GM11168 (cell line): ENCODE results near the gene FNDC1.
"Not testable (repeated sequence)": the region's sequence is repeated elsewhere in the genome, so short reads cannot be mapped to it uniquely, and the experiment has no call there.

Source experiments
- in situ Hi-C: fragments of 300-500 bp; cut with MboI; formaldehyde crosslinking; loops from one replicate; pipeline ENCODE4 v1.12.0; 2022; ENCODE audit warnings: low sequenced_read_pairs; ENCODE audit not compliant: unreplicated experiment

FNDC1 gene

GRCh38 chr6:159169193-159169555 lies at the start of gene FNDC1:
Gene FNDC1 (plus strand): TSS chr6:159169400. CDS start chr6:159169597, 197 bp downstream.
- in situ Hi-C loops, result no loop called here

- in situ Hi-C loops, result no loop called here
Measured at GRCh38 chr6:159119791-159120190, 49.4 kb upstream of the FNDC1 start.

GRCh38 chr6:159121486-159121885 lies 47.7 kb upstream of the FNDC1 start:
- in situ Hi-C loops, result no loop called here

- in situ Hi-C loops, result no loop called here
Measured at GRCh38 chr6:159122453-159122852, 46.7 kb upstream of the FNDC1 start.

GRCh38 chr6:159123831-159124230 lies 45.4 kb upstream of the FNDC1 start:
- in situ Hi-C loops, result not testable (repeated sequence)

- in situ Hi-C loops, result no loop called here
Measured at GRCh38 chr6:159125014-159125609, 44.1 kb upstream of the FNDC1 start.

GRCh38 chr6:159125951-159126352 lies 43.2 kb upstream of the FNDC1 start:
- in situ Hi-C loops, result no loop called here

- in situ Hi-C loops, result no loop called here
Measured at GRCh38 chr6:159126590-159126989, 42.6 kb upstream of the FNDC1 start.

- in situ Hi-C loops, result no loop called here
Measured at GRCh38 chr6:159127701-159128100, 41.5 kb upstream of the FNDC1 start.

GRCh38 chr6:159128978-159129377 lies 40.2 kb upstream of the FNDC1 start:
- in situ Hi-C loops, result no loop called here

- in situ Hi-C loops, result loop anchor here (10.0 kb wide), 1 partner anchor 126 kb away; the partner anchor contains the start of gene RSPH3
Measured at GRCh38 chr6:159130846-159131245, 38.4 kb upstream of the FNDC1 start.

GRCh38 chr6:159131709-159132108 lies 37.5 kb upstream of the FNDC1 start:
- in situ Hi-C loops, result loop anchor here (10.0 kb wide), 1 partner anchor 127 kb away; the partner anchor contains the start of gene RSPH3

- in situ Hi-C loops, result loop anchor here (10.0 kb wide), 1 partner anchor 128 kb away; the partner anchor contains the start of gene RSPH3
Measured at GRCh38 chr6:159132664-159133063, 36.5 kb upstream of the FNDC1 start.

- in situ Hi-C loops, result loop anchor here (10.0 kb wide), 1 partner anchor 130 kb away; the partner anchor contains the start of gene RSPH3
Measured at GRCh38 chr6:159134701-159135364, 34.4 kb upstream of the FNDC1 start.

GRCh38 chr6:159137676-159138075 lies 31.5 kb upstream of the FNDC1 start:
- in situ Hi-C loops, result loop anchor here (10.0 kb wide), 1 partner anchor 133 kb away; the partner anchor contains the start of gene RSPH3

- in situ Hi-C loops, result no loop called here
Measured at GRCh38 chr6:159142531-159142930, 26.7 kb upstream of the FNDC1 start.

- in situ Hi-C loops, result no loop called here
Measured at GRCh38 chr6:159148641-159149040, 20.6 kb upstream of the FNDC1 start.

GRCh38 chr6:159149641-159150040 lies 19.6 kb upstream of the FNDC1 start:
- in situ Hi-C loops, result no loop called here

GRCh38 chr6:159151266-159151855 lies 17.8 kb upstream of the FNDC1 start:
- in situ Hi-C loops, result no loop called here

- in situ Hi-C loops, result no loop called here
Measured at GRCh38 chr6:159152041-159152440, 17.2 kb upstream of the FNDC1 start.

- in situ Hi-C loops, result no loop called here
Measured at GRCh38 chr6:159152782-159153181, 16.4 kb upstream of the FNDC1 start.
